PFSK-1 (cell line): Measurements from ENCODE around the gene LRRC26.

Experiments
- FOXP2 ChIP-seq: optimal IDR thresholded peaks from 2 replicates; pipeline ENCODE3; 2011; ENCODE audit warnings: borderline replicate concordance, control low read depth, inconsistent platforms; ENCODE audit not compliant: insufficient read depth; ENCODE audit errors: extremely low read length, extremely low read depth
- POLR2AphosphoS5 ChIP-seq: IDR thresholded peaks from 2 replicates; pipeline ENCODE4 v1.6.1; 2012; ENCODE audit warnings: low read depth, mild to moderate bottlenecking, control low read depth, low read length, moderate library complexity
- REST ChIP-seq, 2 experiments: IDR thresholded peaks; 2 replicates each; pipeline versions ENCODE4 v1.6.1 to v1.8.0; 2011 to 2012; ENCODE audit warnings: low read depth in 2 of 2, low read length in 2 of 2, control low read depth in 1 of 2, inconsistent platforms in 1 of 2, mild to moderate bottlenecking in 1 of 2, moderate library complexity in 1 of 2; ENCODE audit not compliant: insufficient read depth in 1 of 2
- SIN3A ChIP-seq: IDR thresholded peaks from 2 replicates; pipeline ENCODE4 v1.6.1; 2012; ENCODE audit warnings: mild to moderate bottlenecking, low read length, moderate library complexity, borderline replicate concordance; ENCODE audit not compliant: insufficient read depth
- TAF1 ChIP-seq: IDR thresholded peaks from 2 replicates; pipeline ENCODE4 v1.6.1; 2012; ENCODE audit warnings: low read length, control low read depth, borderline replicate concordance; ENCODE audit not compliant: insufficient read depth

Gene LRRC26

GRCh38 chr9:137216188-137216965 lies 46.5 kb upstream of the LRRC26 start:
- TF ChIP-seq SIN3A (no peak), POLR2AphosphoS5 (no peak), REST (IDR thresholded peaks at IDR 0.05; ENCODE audit: insufficient read depth in 1 of 2, low read depth in 2 of 2, low read length in 2 of 2) (no peak), TAF1 (no peak), FOXP2 (no peak)

GRCh38 chr9:137215196-137215986 lies 45.5 kb upstream of the LRRC26 start:
- TF ChIP-seq POLR2AphosphoS5 (no peak), FOXP2 (no peak), TAF1 (no peak), SIN3A (no peak), REST (IDR thresholded peaks at IDR 0.05; ENCODE audit: insufficient read depth in 1 of 2, low read depth in 2 of 2, low read length in 2 of 2) (no peak)

GRCh38 chr9:137214620-137215019 lies 44.8 kb upstream of the LRRC26 start:
- no peak for TF ChIP-seq POLR2AphosphoS5
- no peak for TF ChIP-seq TAF1
- no peak for TF ChIP-seq REST (IDR thresholded peaks at IDR 0.05; ENCODE audit: insufficient read depth in 1 of 2, low read depth in 2 of 2, low read length in 2 of 2)
- TF ChIP-seq FOXP2 = no peak
- no peak for TF ChIP-seq SIN3A

- no peak for TF ChIP-seq TAF1
- TF ChIP-seq FOXP2 = no peak
- TF ChIP-seq SIN3A = no peak
- TF ChIP-seq REST (IDR thresholded peaks at IDR 0.05; ENCODE audit: insufficient read depth in 1 of 2, low read depth in 2 of 2, low read length in 2 of 2) = no peak
- no peak for TF ChIP-seq POLR2AphosphoS5
These were observed 43.6 kb upstream of the LRRC26 start for GRCh38 chr9:137213160-137214060.
